Esophagus squamous epithelium (tissue), 4 donors: ENCODE data around the gene PRSS23.

Experiments used
- POLR2A ChIP-seq, 4 donors: fragments of 450-650 bp; IDR thresholded peaks; one replicate each; pipeline ENCODE4 v1.6.1; 2017; ENCODE audit warnings: antibody characterized with exemption in 4 of 4, mild to moderate bottlenecking in 4 of 4, moderate library complexity in 3 of 4
- TF ChIP-seq, protein P1 (sequence below), 6 experiments: fragments of 450-650 bp in 4 of 6; fragments of 200-600 bp in 2 of 6; sonication (generic) in 2 of 6; IDR thresholded peaks; one replicate each; pipeline ENCODE4 v1.5.1; 2016 to 2019; ENCODE audit warnings: antibody characterized with exemption in 6 of 6, mild to moderate bottlenecking in 4 of 6, moderate library complexity in 4 of 6

DNA sequence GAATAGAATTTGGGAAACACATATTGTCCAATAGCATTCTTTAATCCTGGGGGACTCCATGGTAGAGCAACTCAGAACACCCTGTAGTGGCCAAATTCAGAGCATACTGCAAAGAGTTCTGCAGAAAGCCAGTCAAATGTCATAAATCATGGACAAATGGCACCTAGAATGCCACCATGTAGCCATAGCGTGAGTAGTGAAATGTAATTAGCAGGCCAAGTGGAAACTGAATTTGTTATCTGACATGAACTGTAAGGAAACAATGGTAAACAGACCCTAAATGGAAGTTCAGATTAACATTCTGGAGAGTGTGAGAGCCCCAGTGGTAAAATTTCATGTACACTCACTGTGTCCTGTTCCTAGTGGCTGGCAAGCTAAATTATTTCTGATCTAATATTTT, 7.0 kb upstream of the PRSS23 start:
- no peak for TF ChIP-seq POLR2A (IDR thresholded peaks at IDR 0.05)
- TF ChIP-seq, protein P1, sequence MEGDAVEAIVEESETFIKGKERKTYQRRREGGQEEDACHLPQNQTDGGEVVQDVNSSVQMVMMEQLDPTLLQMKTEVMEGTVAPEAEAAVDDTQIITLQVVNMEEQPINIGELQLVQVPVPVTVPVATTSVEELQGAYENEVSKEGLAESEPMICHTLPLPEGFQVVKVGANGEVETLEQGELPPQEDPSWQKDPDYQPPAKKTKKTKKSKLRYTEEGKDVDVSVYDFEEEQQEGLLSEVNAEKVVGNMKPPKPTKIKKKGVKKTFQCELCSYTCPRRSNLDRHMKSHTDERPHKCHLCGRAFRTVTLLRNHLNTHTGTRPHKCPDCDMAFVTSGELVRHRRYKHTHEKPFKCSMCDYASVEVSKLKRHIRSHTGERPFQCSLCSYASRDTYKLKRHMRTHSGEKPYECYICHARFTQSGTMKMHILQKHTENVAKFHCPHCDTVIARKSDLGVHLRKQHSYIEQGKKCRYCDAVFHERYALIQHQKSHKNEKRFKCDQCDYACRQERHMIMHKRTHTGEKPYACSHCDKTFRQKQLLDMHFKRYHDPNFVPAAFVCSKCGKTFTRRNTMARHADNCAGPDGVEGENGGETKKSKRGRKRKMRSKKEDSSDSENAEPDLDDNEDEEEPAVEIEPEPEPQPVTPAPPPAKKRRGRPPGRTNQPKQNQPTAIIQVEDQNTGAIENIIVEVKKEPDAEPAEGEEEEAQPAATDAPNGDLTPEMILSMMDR (IDR thresholded peaks at IDR 0.05), result no peak
